Stimulated activated CD8-positive, alpha-beta memory T cell treated with anti-CD3 and anti-CD28 coated beads, Interleukin-15, amount 100 ng/mL, for 4 hours (primary cell): Measurements from ENCODE around the gene KCNB1.
"Not testable (repeated sequence)": the region's sequence is repeated elsewhere in the genome, so short reads cannot be mapped to it uniquely, and the experiment has no call there.

Experiments
- DNase-seq, 2 donors: peaks; one replicate each; pipeline ENCODE4 v3.0.0-alpha.2; 2020; ENCODE audit warnings: low read depth in 2 of 2

Gene KCNB1

GRCh38 chr20:49323622-49324238 lies 158.7 kb downstream of the KCNB1 start:
- no peak for DNase-seq

- no peak for DNase-seq
These were observed 162.0 kb downstream of the KCNB1 start for GRCh38 chr20:49320460-49320859.

GRCh38 chr20:49319208-49319809 lies 163.2 kb downstream of the KCNB1 start:
- DNase-seq, result no peak

- no peak for DNase-seq
These were observed 163.8 kb downstream of the KCNB1 start for GRCh38 chr20:49318430-49319207.

- DNase-seq, result no peak
These were observed 164.4 kb downstream of the KCNB1 start for GRCh38 chr20:49318091-49318429.

GRCh38 chr20:49316704-49317103 lies 165.8 kb downstream of the KCNB1 start:
- no peak for DNase-seq

- DNase-seq, result no peak
These were observed 166.9 kb downstream of the KCNB1 start for GRCh38 chr20:49315580-49315979.

- DNase-seq, result not testable (repeated sequence)
These were observed 168.4 kb downstream of the KCNB1 start for GRCh38 chr20:49314052-49314451.
